ENCODE data around the gene KCNE4.

KCNE4 gene

GRCh38 chr2:223086370-223086981 lies 34.5 kb downstream of the KCNE4 start:
- no peak for TF ChIP-seq USF1 (IDR thresholded peaks at IDR 0.05)
- no peak for TF ChIP-seq YY1 (IDR thresholded peaks at IDR 0.05; ENCODE audit: low read depth)
- no peak for TF ChIP-seq REST (IDR thresholded peaks at IDR 0.05; ENCODE audit: low read depth)
- no peak for TF ChIP-seq TEAD4 (IDR thresholded peaks at IDR 0.05)
- TF ChIP-seq EGR1 (IDR thresholded peaks at IDR 0.05), result no peak
- TF ChIP-seq TCF12 (IDR thresholded peaks at IDR 0.05; ENCODE audit: low read depth), result no peak
- TF ChIP-seq TAF1 (IDR thresholded peaks at IDR 0.05; ENCODE audit: low read depth), result no peak
- TF ChIP-seq CEBPB (IDR thresholded peaks at IDR 0.05), result no peak
- no peak for TF ChIP-seq MAX (IDR thresholded peaks at IDR 0.05)
- TF ChIP-seq NFIC (IDR thresholded peaks at IDR 0.05), result no peak

GRCh38 chr2:223087466-223087865 lies 35.5 kb downstream of the KCNE4 start:
- TF ChIP-seq CREB1 (IDR thresholded peaks at IDR 0.05; ENCODE audit: low read depth), result no peak
- TF ChIP-seq MAX (IDR thresholded peaks at IDR 0.05), result no peak
- TF ChIP-seq NFIC (IDR thresholded peaks at IDR 0.05), result no peak
- no peak for TF ChIP-seq ZBTB7A (IDR thresholded peaks at IDR 0.05; ENCODE audit: low read depth)
- TF ChIP-seq TEAD4 (IDR thresholded peaks at IDR 0.05), result no peak
- TF ChIP-seq TCF12 (IDR thresholded peaks at IDR 0.05; ENCODE audit: low read depth), result no peak
- no peak for TF ChIP-seq CEBPB (IDR thresholded peaks at IDR 0.05)
- no peak for TF ChIP-seq RAD21 (IDR thresholded peaks at IDR 0.05; ENCODE audit: low read depth)
- no peak for TF ChIP-seq REST (IDR thresholded peaks at IDR 0.05; ENCODE audit: low read depth)
- TF ChIP-seq TAF1 (IDR thresholded peaks at IDR 0.05; ENCODE audit: low read depth), result no peak
- no peak for TF ChIP-seq FOXM1 (IDR thresholded peaks at IDR 0.05; ENCODE audit: borderline replicate concordance, low read depth)
- no peak for TF ChIP-seq EGR1 (IDR thresholded peaks at IDR 0.05)

GRCh38 chr2:223088866-223089265 lies 36.9 kb downstream of the KCNE4 start:
- TF ChIP-seq ZBTB7A (IDR thresholded peaks at IDR 0.05; ENCODE audit: low read depth), result no peak
- no peak for TF ChIP-seq TEAD4 (IDR thresholded peaks at IDR 0.05)
- TF ChIP-seq EP300 (IDR thresholded peaks at IDR 0.05; ENCODE audit: borderline replicate concordance), result no peak
- no peak for TF ChIP-seq CREB1 (IDR thresholded peaks at IDR 0.05; ENCODE audit: low read depth)
- TF ChIP-seq MAX (IDR thresholded peaks at IDR 0.05), result no peak
- no peak for TF ChIP-seq CEBPB (IDR thresholded peaks at IDR 0.05)
- no peak for TF ChIP-seq EGR1 (IDR thresholded peaks at IDR 0.05)
- TF ChIP-seq FOXM1 (IDR thresholded peaks at IDR 0.05; ENCODE audit: borderline replicate concordance, low read depth), result no peak
- TF ChIP-seq TAF1 (IDR thresholded peaks at IDR 0.05; ENCODE audit: low read depth), result no peak
- no peak for TF ChIP-seq USF1 (IDR thresholded peaks at IDR 0.05)
- no peak for TF ChIP-seq RAD21 (IDR thresholded peaks at IDR 0.05; ENCODE audit: low read depth)
- no peak for TF ChIP-seq TCF12 (IDR thresholded peaks at IDR 0.05; ENCODE audit: low read depth)
- TF ChIP-seq REST (IDR thresholded peaks at IDR 0.05; ENCODE audit: low read depth), result no peak
- TF ChIP-seq YY1 (IDR thresholded peaks at IDR 0.05; ENCODE audit: low read depth), result no peak
- TF ChIP-seq NFIC (IDR thresholded peaks at IDR 0.05), result no peak

- no peak for TF ChIP-seq TCF12 (IDR thresholded peaks at IDR 0.05; ENCODE audit: low read depth)
- TF ChIP-seq YY1 (IDR thresholded peaks at IDR 0.05; ENCODE audit: low read depth), result no peak
- TF ChIP-seq USF1 (IDR thresholded peaks at IDR 0.05), result no peak
These were observed 38.0 kb downstream of the KCNE4 start for GRCh38 chr2:223090039-223090438.

Data from Ishikawa (cell line).